Activated naive CD8-positive, alpha-beta T cell treated with anti-CD3 and anti-CD28 coated beads, Interleukin-2, amount 10 ng/mL, durations not matched to agents 7 days and 5 days (primary cell): ENCODE results near the gene RTN4R. TPM values are rescaled to one million over a fixed set of nuclear protein-coding genes. Genes with fewer than 3 reads are reported as not detected.
A peak's percentile ranks its signal among the peaks of the same experiment; 100 is the strongest.
"Not testable (repeated sequence)": the region's sequence is repeated elsewhere in the genome, so short reads cannot be mapped to it uniquely, and the experiment has no call there.

Experiments
- ATAC-seq: fragments of 150-1000 bp; cut with Tn5 transposase; one replicate; pipeline ENCODE4 v1.10.0; 2021; ENCODE audit warnings: low read depth, moderate library complexity
- POLR2A ChIA-PET: fragments of 350-600 bp; sonication (Branson Sonifier 250); formaldehyde crosslinking; loops from one replicate; lab custom pipeline; 2021; ENCODE audit warnings: antibody characterized with exemption; lab: Charles Lee
- DNase-seq: peaks from one replicate; pipeline ENCODE4 v3.0.0; 2021
- H3K27ac Mint-ChIP-seq: one replicate; pipeline ENCODE4 v1.8.0; 2022; ENCODE audit warnings: mild to moderate bottlenecking, mixed read lengths
- H3K27me3 Mint-ChIP-seq: one replicate; pipeline ENCODE4 v1.8.0; 2022; ENCODE audit warnings: mild to moderate bottlenecking, moderate library complexity, mixed read lengths
- H3K36me3 Mint-ChIP-seq: one replicate; pipeline ENCODE4 v1.8.0; 2021; ENCODE audit warnings: mild to moderate bottlenecking, mixed read lengths
- H3K4me1 Mint-ChIP-seq: one replicate; pipeline ENCODE4 v1.8.0; 2021; ENCODE audit warnings: mixed read lengths
- H3K4me3 Mint-ChIP-seq: one replicate; pipeline ENCODE4 v1.8.0; 2022; ENCODE audit warnings: mild to moderate bottlenecking, moderate library complexity, mixed read lengths
- H3K9me3 Mint-ChIP-seq: one replicate; pipeline ENCODE4 v1.8.0; 2021; ENCODE audit warnings: mixed read lengths
- total RNA-seq, 2 experiments: library from RNA; stranded (reverse); gene quantifications; one replicate each; pipeline ENCODE4 v1.2.3, GENCODE V29; 2021

Gene RTN4R
- 1 to 10 TPM; 5.7 to 6.1 TPM for total RNA-seq

DNA sequence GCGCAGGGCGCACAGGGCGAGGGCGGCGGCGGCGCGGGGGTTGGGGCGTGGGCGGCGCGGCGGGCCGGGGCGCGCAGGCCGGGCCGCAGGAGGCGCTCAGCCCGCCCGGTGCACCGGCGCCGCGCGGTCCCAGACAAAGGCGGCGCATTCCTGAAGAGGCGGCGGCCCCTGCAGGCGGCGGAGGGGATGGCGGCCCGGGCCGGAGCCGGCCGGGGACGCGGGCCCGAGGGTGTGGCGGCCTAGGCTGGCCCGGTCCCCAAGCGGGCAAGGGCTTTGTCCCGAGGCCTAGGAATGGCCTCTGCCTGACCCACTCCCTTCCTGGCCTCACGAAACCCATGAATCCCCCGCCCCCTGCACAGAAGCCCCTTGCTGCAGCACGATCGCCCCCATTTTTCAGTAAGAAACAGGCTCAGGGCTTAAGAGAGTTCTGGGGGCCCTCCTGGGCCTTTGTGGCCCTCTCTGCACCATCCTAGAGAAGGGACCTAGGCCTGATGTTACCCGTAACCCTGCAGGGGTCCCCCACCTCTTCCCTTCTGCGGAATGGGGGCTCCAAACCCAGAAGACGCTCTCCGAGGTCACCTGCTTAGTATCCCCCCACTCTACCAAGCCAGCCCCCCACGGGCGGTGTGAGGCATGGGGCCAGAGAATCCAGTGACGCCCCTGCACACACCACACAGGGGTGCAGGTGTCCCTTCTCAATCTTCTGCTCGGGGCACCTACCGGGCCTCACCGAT is at the start of gene RTN4R:
TSS of gene RTN4R (minus strand) at position 40 of the 734 bp plus-strand sequence. CDS start 226 bp downstream, outside the sequence.
- peak; percentile 82 for DNase-seq
- Mint-ChIP-seq H3K4me1 (peaks cover 3% of the 10 kb centered on the region), H3K36me3 (no peaks in the 10 kb centered on the region), H3K9me3 (no peaks in the 10 kb centered on the region), H3K27ac (peak within 1 kb of the TSS; percentile 38), H3K27me3 (peaks cover 5% of the 10 kb centered on the region), H3K4me3 (peak within 1 kb of the TSS; percentile 63)
- peak; percentile 74 for ATAC-seq
- POLR2A ChIA-PET: interaction anchor here (1.0 kb wide), 1 partner anchor 24 kb away, joined by 4 read pairs; no protein-coding TSS in a partner anchor

DNA sequence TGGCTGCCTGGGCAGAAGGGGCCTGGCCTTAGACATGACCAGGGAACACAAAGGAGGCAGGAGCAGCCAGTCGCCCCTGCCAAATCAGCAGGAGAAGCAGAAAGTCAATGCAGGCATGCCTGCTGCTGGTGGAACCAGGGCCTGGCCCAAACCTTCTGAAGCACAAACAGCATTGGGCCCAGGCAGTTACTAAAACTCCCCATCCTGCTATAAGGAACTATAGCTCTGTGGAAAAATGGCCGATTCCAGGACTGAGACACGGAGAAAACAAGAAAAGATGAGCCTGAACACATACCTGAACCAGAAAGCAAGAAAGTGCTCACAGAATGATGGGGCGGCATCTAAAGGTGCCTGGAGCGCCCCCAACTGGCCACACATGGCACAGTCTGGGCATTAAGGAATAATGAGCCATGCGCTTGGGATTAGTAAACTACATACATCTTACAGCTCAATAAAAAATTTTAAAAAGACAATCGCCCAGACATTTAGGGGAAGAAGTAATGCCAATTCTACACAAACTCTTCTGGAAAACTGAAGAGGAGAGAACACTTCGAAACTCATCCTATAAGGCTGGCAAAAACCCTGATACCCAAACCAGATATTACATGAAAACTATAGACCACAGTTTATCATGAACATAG is 49.4 kb upstream of the RTN4R start:
- not testable (repeated sequence) for H3K27me3 Mint-ChIP-seq, H3K9me3 Mint-ChIP-seq, H3K36me3 Mint-ChIP-seq, ATAC-seq, H3K4me3 Mint-ChIP-seq, H3K27ac Mint-ChIP-seq
- POLR2A ChIA-PET: interaction anchor here (0.6 kb wide), 1 partner anchor 105 kb away, joined by 3 read pairs; no protein-coding TSS in a partner anchor
- H3K4me1 Mint-ChIP-seq: peaks cover 22% of the 10 kb centered on the region
- peak; percentile 49 for DNase-seq

DNA sequence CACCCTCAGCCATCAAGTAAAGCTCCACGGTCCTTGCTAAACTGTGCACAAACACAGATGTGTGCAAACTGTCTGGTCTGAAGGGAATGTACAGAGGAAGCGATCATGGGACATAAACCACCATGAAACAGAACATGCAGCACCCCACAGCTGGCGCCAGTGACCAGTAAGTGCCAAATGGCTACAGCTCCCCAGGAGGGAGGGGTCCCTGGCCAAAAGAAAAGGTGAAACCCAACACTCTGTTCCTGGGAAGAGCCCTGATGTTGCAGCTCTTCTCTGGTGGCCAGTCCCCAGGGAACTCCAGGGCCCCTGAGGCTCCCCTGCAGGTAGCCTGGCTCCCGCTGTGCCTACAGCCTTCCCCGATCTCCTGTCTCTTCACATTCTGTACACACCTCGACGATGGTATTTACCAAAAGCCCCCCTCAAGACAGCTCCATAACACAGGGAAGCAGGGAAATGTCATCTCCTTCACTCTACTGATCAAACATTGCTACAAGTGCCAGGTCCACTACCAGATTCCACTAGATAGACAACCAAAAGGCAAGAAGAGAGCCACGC is 48.8 kb upstream of the RTN4R start:
- Mint-ChIP-seq H3K4me3 (no peak overlapping the region), H3K27me3 (no peaks in the 10 kb centered on the region), H3K36me3 (no peaks in the 10 kb centered on the region), H3K4me1 (peaks cover 21% of the 10 kb centered on the region), H3K27ac (no peak overlapping the region), H3K9me3 (no peaks in the 10 kb centered on the region)
- POLR2A ChIA-PET: interaction anchor here (0.6 kb wide), 1 partner anchor 106 kb away, joined by 3 read pairs; no protein-coding TSS in a partner anchor
- ATAC-seq: no peak
- DNase-seq: no peak

DNA sequence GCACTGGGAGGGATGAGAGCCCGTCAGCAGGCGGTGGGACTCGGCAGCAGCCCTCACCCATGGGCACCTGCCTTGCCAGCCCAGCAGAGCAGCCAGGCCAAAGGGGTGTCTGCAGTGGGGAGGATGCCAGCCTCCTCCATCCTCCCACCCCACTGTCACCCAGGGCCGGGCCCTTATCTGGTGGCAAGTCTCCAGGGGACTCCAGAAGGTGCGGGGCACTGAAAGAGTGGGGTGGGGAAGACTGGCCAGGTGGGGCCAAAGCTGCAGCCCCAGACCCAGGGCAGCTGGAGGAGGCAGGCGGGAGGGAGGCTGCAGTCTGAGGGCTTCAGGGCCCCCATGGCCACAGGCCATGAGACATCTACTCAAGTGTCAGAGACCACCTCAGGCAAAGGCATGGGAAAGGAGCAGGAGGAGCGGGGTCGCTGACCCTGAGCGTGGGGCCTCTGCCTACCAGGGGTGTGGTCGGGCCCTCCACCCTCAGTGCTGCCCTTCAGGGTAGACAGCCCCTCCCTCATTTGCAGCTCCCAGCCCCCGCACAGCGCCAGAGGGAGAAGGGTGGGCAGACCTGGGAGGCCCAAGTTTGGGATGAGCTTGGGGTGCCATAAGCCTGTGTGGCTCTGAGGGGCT is 48.2 kb upstream of the RTN4R start:
- no peak for DNase-seq
- ATAC-seq: no peak
- peaks cover 16% of the 10 kb centered on the region for H3K4me1 Mint-ChIP-seq
- H3K9me3 Mint-ChIP-seq: no peaks in the 10 kb centered on the region
- no peaks in the 10 kb centered on the region for H3K27me3 Mint-ChIP-seq
- H3K36me3 Mint-ChIP-seq: no peaks in the 10 kb centered on the region
- H3K4me3 Mint-ChIP-seq: no peak overlapping the region
- POLR2A ChIA-PET: no interaction called here
- H3K27ac Mint-ChIP-seq: no peak overlapping the region

DNA sequence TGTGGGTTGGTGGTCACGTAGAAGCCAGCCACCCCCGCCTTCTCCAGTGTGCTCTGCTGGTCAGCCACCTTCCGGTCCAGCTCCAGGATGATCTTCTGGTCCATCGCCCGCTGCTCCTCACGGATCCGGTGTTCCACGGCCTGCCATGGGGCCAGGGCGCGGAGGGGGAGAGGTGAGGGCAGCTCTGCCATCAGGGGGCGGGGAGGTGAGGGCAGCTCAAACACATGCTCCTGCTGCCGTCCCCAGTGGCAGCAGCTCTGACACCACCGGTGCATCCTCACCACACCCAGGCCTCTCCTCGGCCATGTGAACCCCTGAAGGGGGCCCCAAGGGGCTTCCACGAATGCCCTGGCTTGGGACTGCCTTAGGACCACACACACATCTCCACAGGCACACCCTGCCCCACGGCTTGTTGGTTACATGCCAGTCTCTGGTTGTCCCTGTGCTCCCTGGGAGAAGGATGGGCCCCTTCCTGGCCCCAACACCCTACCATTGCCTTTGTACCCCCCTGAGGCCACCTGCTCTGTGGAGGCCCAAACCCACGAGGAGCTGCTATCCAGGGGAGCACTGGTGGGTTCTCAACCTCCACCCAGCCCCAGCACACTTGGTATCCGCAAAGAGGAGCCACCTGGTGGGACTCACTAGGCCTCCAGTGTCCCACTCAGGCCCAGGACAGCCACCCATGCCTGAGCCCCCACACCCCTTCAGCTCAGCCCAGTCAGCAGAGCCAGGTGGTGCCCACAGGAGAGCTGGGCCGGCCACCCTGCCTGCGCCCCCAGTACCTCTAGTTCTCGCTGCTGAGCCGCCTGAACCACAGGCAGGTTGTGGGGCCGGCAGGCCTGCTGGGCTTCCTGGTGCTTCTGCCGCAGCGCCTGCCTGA is 47.5 kb upstream of the RTN4R start:
- H3K27me3 Mint-ChIP-seq: no peaks in the 10 kb centered on the region
- no peak for DNase-seq
- POLR2A ChIA-PET: no interaction called here
- no peaks in the 10 kb centered on the region for H3K36me3 Mint-ChIP-seq
- ATAC-seq: no peak
- H3K4me3 Mint-ChIP-seq: no peak overlapping the region
- peaks cover 13% of the 10 kb centered on the region for H3K4me1 Mint-ChIP-seq
- no peaks in the 10 kb centered on the region for H3K9me3 Mint-ChIP-seq
- no peak overlapping the region for H3K27ac Mint-ChIP-seq

DNA sequence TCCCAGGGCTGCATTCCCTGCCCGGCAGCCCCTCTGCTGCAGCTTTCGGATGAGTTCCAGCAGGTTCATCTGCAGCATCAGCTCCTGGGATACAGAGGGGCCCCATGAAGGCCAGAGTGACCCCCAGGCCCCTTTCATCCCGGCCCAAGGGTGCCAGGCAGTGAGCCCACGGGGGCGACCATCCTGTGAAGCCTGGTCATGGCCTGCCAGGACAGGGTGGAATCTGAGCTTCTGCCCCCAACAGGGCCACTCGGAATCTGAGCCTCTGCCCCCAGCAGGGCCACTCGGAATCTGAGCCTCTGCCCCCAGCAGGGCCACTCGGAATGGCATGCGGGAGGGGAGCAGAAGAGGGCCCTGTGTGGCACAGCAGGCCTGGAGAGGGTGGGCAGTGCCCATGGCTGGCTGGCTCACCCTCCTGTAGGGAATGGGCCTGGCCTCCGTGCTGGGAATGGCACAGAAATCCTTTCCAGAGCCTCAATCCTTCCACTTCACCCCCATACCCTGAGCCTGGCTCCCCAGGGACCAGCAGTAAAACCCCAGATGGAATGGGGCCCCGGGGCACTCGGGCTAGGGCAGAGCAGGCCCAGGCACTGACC is 46.7 kb upstream of the RTN4R start:
- H3K27me3 Mint-ChIP-seq, H3K4me3 Mint-ChIP-seq, POLR2A ChIA-PET, H3K9me3 Mint-ChIP-seq, DNase-seq, ATAC-seq, H3K27ac Mint-ChIP-seq, H3K36me3 Mint-ChIP-seq: not testable (repeated sequence)
- peaks cover 11% of the 10 kb centered on the region for H3K4me1 Mint-ChIP-seq

DNA sequence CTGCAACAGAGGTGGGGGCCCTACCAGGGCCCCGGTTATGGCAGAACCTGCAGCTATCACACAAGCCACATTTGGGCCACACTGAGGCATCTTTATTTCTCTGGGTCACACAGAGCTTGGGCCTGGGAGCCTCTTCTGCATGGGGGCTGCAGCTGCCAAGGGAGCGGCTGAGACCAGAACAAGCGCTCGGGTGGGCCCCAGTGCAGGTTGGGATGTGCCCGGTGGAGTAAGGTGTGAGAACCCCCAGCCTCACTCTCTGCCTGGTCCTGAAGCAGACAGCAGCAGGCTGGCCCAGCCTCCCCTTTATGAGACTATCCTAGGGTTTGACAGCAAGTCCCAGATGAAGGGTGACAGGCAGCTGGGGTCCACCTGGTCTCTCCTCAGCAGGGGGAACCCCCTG is 46.1 kb upstream of the RTN4R start:
- ATAC-seq, H3K36me3 Mint-ChIP-seq: not testable (repeated sequence)

DNA sequence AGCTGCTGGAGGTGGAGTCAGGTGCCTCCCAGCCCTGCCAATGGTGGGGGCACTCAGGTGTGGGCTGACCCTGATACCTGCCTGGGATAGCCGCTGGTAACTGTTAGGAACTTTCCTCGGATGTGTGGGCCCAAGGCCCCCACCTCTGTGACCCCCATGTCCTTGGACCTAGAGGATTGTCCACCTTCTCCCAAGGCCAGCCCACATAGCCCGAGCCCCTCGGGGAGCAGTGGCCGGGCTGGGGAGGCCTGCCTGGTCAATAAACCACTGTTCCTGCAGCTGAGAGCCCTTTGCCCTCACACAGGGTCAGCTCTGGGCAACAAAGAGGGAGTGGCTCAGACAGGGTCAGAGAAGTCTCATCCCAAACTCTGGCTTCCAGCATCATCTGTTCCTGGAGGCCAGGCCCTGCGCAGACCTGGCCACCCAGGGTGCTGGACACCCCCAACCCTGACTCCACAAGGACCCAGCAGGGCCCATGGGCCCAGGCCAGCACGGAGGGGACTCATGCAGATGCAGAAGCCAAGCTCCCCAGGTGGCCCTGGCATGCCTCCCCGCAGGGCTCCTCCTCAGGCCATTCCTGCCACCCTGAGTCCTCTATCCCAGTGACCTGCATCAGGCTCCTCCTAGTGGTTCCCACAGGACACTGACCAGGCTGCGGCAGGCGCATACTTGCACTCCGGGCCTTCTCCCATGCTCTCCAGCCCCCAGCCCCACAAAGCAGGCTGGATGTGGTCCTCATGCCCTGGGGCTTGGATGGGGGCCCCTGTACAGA is 45.4 kb upstream of the RTN4R start:
- POLR2A ChIA-PET, H3K4me3 Mint-ChIP-seq, H3K9me3 Mint-ChIP-seq, H3K36me3 Mint-ChIP-seq, H3K27me3 Mint-ChIP-seq, ATAC-seq, H3K27ac Mint-ChIP-seq: not testable (repeated sequence)
- peak; percentile 26 for DNase-seq
- peaks cover 11% of the 10 kb centered on the region for H3K4me1 Mint-ChIP-seq

More for the DNA sequence above, 46.1 kb upstream of the RTN4R start:
- H3K9me3 Mint-ChIP-seq, POLR2A ChIA-PET, H3K4me3 Mint-ChIP-seq, DNase-seq, H3K27me3 Mint-ChIP-seq, H3K27ac Mint-ChIP-seq: not testable (repeated sequence)
- H3K4me1 Mint-ChIP-seq: peaks cover 11% of the 10 kb centered on the region

DNA sequence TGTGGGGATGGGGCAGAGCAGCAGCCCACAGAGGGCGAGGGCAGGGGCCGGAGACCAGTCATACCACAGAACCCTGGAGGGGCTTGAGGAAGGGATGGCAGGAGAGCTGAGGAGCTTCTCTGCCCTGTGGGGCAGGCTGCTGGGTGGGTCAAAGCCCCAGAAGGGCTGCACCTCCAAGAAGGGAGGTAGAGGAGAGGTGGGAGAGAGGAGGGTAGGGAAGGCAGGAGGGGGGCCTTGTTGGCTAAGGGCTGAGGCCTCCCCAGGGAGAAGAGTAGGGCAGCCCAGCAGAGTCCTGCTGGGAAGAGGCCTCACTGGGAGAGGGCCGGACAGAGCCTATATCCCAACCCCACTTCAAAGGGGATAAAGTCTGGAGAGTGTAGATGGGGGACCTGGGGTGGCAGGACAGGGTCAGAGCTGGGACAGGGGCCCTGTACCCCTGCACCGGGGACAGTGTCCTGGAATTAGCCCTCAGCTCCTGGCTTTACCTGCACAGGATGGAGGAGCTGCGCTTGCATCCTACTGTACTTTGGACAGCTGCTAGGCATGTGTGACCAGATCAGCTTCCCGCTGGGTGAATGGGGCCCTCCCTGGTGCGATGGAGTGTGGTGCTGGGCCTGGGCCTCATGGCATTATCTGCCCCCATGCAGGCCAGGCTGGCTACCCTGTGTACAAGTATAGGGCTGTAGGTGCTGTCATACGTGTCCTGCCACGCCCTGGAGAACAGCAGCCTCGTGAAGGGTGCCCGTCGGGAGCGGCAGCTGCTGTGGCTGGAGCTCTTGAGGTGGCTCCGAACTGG is 44.5 kb upstream of the RTN4R start:
- Mint-ChIP-seq H3K4me1 (peaks cover 3% of the 10 kb centered on the region), H3K27ac (no peak overlapping the region), H3K27me3 (no peaks in the 10 kb centered on the region), H3K4me3 (no peak overlapping the region), H3K9me3 (no peaks in the 10 kb centered on the region), H3K36me3 (no peaks in the 10 kb centered on the region)
- no peak for DNase-seq
- ATAC-seq: no peak
- POLR2A ChIA-PET: no interaction called here

DNA sequence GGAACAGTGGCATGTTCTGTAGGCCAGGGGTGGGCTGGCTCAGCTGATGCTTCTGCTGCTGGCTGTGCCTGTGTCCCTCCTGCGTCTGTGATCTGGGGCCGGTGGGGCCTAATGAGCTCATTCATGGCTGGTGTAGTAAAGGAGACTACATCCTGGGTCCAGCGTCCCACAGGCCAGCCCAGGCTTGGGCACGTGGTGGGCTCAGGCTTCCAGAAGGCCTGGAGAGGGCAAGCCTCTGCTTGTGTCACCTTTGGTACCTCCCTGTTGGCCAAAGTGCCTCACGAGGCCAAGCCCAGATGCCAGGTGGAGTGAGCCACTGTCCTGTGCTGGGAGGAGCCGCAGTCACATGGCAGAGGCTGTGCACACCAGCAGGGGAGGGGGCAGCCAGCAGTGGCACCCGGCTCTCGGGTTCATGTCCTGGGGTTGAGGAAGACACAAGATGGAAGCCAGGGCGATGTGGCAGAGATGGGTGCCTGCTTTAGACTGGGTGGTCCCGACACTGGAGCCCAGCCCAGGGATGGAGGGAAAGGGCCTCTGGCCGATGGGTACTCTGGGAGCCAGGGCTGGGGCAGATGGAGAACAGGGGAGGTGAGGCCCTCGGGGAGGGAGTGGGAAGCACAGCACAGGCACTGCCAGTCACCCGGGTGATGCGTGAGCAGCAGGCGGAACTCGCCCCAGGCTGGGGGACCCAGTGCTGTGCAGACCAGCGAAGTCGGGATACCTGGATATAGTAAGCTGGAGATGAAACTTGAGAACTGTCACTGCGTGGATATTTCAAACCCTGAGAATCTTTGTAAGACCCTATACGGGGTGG is 43.3 kb upstream of the RTN4R start:
- H3K27me3 Mint-ChIP-seq, ATAC-seq, H3K4me3 Mint-ChIP-seq, H3K9me3 Mint-ChIP-seq, POLR2A ChIA-PET, H3K36me3 Mint-ChIP-seq, H3K4me1 Mint-ChIP-seq, DNase-seq, H3K27ac Mint-ChIP-seq: not testable (repeated sequence)

DNA sequence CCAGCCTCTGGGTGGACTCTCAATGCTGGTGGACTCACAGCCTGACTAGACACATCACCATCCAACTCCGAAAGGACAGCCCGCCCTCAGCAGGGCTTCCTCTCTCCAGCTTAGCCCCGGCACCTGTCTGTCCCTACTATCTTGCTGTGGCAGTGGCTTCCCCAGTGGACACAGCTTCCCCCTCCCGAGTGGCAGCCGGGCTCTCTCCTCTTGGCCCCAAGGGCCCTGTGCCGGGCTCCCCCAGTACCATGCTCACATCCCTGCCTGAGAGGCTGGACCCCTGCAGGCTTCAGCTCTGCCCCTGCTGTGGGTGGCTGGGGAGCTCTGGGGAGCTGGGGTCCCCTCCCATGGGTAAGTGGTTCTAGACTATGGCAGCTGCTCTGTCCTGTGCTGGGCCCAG is 42.7 kb upstream of the RTN4R start:
- H3K9me3 Mint-ChIP-seq, POLR2A ChIA-PET, H3K36me3 Mint-ChIP-seq, H3K4me3 Mint-ChIP-seq, H3K4me1 Mint-ChIP-seq, H3K27me3 Mint-ChIP-seq, H3K27ac Mint-ChIP-seq, ATAC-seq, DNase-seq: not testable (repeated sequence)
